OCI-LY7 (cell line): Measurements from ENCODE around the gene KCNMA1. TPM values are rescaled to one million over a fixed set of nuclear protein-coding genes. Genes with fewer than 3 reads are reported as not detected.

Experiments
- BruUV-seq: library from RNA; stranded (reverse); fragments of 400-500 nt; replicated peaks from 2 replicates; lab custom pipeline; 2021; lab: Mats Ljungman, UMichigan
- CTCF ChIA-PET: fragments of 300-600 bp; sonication (Branson Sonifier 250); formaldehyde crosslinking; loops from one replicate; lab custom pipeline; 2022; ENCODE audit warnings: antibody characterized with exemption; ENCODE audit not compliant: unreplicated experiment; lab: Charles Lee
- POLR2A ChIA-PET: fragments of 300-600 bp; sonication (Branson Sonifier 250); formaldehyde crosslinking; loops from one replicate; lab custom pipeline; 2022; ENCODE audit warnings: antibody characterized with exemption; lab: Charles Lee
- DNase-seq: peaks from one replicate; pipeline ENCODE4 v3.0.0-alpha.2; 2015; ENCODE audit warnings: low spot score
- H2AFZ ChIP-seq: fragments of 200-600 bp; sonication (generic), shearing (Covaris generic); 2 replicates; pipeline ENCODE4 v1.6.1; 2014; ENCODE audit warnings: mild to moderate bottlenecking, antibody characterized with exemption, low read length, moderate library complexity
- H3K27ac ChIP-seq: fragments of 200-600 bp; sonication (generic); 2 replicates; pipeline ENCODE4 v1.5.1; 2014; ENCODE audit warnings: mixed run types, low read depth, mild to moderate bottlenecking, moderate library complexity, low read length, inconsistent platforms; ENCODE audit not compliant: poor library complexity, severe bottlenecking
- H3K36me3 ChIP-seq: fragments of 200-600 bp; sonication (generic); 2 replicates; pipeline ENCODE4 v1.6.1; 2014; ENCODE audit warnings: mild to moderate bottlenecking, antibody characterized with exemption, low read length, moderate library complexity, mixed read lengths; ENCODE audit not compliant: insufficient read depth
- H3K4me1 ChIP-seq: fragments of 200-600 bp; sonication (generic); 2 replicates; pipeline ENCODE4 v1.5.1; 2014; ENCODE audit warnings: mild to moderate bottlenecking, low read length; ENCODE audit not compliant: insufficient read depth, poor library complexity, severe bottlenecking
- H3K4me2 ChIP-seq: fragments of 200-600 bp; sonication (generic); 2 replicates; pipeline ENCODE4 v1.6.1; 2014; ENCODE audit warnings: mild to moderate bottlenecking, low read length
- H3K4me3 ChIP-seq: fragments of 200-600 bp; sonication (generic); 2 replicates; pipeline ENCODE4 v1.5.1; 2014; ENCODE audit warnings: mild to moderate bottlenecking, low read depth, low read length; ENCODE audit not compliant: poor library complexity, severe bottlenecking
- H3K79me2 ChIP-seq: fragments of 200-600 bp; sonication (generic); 2 replicates; pipeline ENCODE4 v1.6.1; 2016; ENCODE audit warnings: low read depth, mild to moderate bottlenecking, low read length, moderate library complexity, mixed read lengths; ENCODE audit not compliant: insufficient read depth
- H3K9me2 ChIP-seq: fragments of 200-600 bp; sonication (generic); 2 replicates; pipeline ENCODE4 v1.6.1; 2016; ENCODE audit warnings: mild to moderate bottlenecking, low read length, mixed read lengths; ENCODE audit not compliant: insufficient read depth
- H3K9me3 ChIP-seq: fragments of 200-600 bp; sonication (generic); 2 replicates; pipeline ENCODE4 v1.6.1; 2014; ENCODE audit warnings: mild to moderate bottlenecking, mixed run types, low read length, mixed read lengths
- H4K20me1 ChIP-seq: fragments of 200-600 bp; sonication (generic); 2 replicates; pipeline ENCODE4 v1.6.1; 2014; ENCODE audit warnings: mild to moderate bottlenecking, antibody characterized with exemption, low read length, moderate library complexity, mixed read lengths; ENCODE audit not compliant: insufficient read depth
- EZH2phosphoT487 ChIP-seq: fragments of 200-600 bp; sonication (generic); IDR thresholded peaks from 2 replicates; pipeline ENCODE4 v1.6.1; 2018; ENCODE audit warnings: low read depth, borderline replicate concordance, mild to moderate bottlenecking, mixed run types, antibody characterized with exemption, low read length, moderate library complexity, mixed read lengths
- intact Hi-C: fragments of 100-400 bp; cut with micrococcal nuclease; formaldehyde crosslinking; loops from one replicate; pipeline ENCODE4 v1.10.0; 2022; ENCODE audit not compliant: unreplicated experiment
- total RNA-seq, 2 experiments: library from RNA; depleted of rRNA in 1 of 2; stranded (reverse); fragments of >200 nt in 1 of 2; shearing (Covaris generic) in 1 of 2; gene quantifications; 2 replicates each; pipeline ENCODE4 v1.2.3, GENCODE V29; 2014 to 2022
- TF ChIP-seq, protein P1 (sequence below): fragments of 200-600 bp; sonication (generic); conservative IDR thresholded peaks from 2 replicates; pipeline ENCODE4 v1.5.1; 2014; ENCODE audit warnings: mild to moderate bottlenecking, antibody characterized with exemption, low read length, moderate library complexity, mixed read lengths

KCNMA1 gene
- total RNA-seq, 2 experiments from 2014 or later = not detected

GRCh38 chr10:77204171-77204570, 433.4 kb downstream of the KCNMA1 start:
- ChIA-PET CTCF (no interaction called here), POLR2A (interaction anchor here (1.5 kb wide), 1 partner anchor 9 kb away, joined by 8 read pairs; no protein-coding TSS in a partner anchor)
- intact Hi-C loops = no loop called here
- no peaks in the 10 kb centered on the region for H3K9me3 ChIP-seq
- no peak overlapping the region for H2AFZ ChIP-seq
- TF ChIP-seq, protein P1, sequence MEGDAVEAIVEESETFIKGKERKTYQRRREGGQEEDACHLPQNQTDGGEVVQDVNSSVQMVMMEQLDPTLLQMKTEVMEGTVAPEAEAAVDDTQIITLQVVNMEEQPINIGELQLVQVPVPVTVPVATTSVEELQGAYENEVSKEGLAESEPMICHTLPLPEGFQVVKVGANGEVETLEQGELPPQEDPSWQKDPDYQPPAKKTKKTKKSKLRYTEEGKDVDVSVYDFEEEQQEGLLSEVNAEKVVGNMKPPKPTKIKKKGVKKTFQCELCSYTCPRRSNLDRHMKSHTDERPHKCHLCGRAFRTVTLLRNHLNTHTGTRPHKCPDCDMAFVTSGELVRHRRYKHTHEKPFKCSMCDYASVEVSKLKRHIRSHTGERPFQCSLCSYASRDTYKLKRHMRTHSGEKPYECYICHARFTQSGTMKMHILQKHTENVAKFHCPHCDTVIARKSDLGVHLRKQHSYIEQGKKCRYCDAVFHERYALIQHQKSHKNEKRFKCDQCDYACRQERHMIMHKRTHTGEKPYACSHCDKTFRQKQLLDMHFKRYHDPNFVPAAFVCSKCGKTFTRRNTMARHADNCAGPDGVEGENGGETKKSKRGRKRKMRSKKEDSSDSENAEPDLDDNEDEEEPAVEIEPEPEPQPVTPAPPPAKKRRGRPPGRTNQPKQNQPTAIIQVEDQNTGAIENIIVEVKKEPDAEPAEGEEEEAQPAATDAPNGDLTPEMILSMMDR = no peak
- TF ChIP-seq EZH2phosphoT487 = no peak
- H4K20me1 ChIP-seq = no peaks in the 10 kb centered on the region
- no peaks in the 10 kb centered on the region for H3K4me1 ChIP-seq
- no peaks in the 10 kb centered on the region for H3K36me3 ChIP-seq
- DNase-seq = no peak
- H3K4me3 ChIP-seq = no peak overlapping the region
- no peaks in the 10 kb centered on the region for H3K9me2 ChIP-seq
- H3K79me2 ChIP-seq = no peaks in the 10 kb centered on the region
- H3K4me2 ChIP-seq = no peak overlapping the region
- no TSS peak for BruUV-seq
- no peak overlapping the region for H3K27ac ChIP-seq

- Histone ChIP-seq H4K20me1 (no peaks in the 10 kb centered on the region), H3K36me3 (no peaks in the 10 kb centered on the region), H3K9me3 (no peaks in the 10 kb centered on the region), H3K9me2 (no peaks in the 10 kb centered on the region), H3K4me3 (no peak overlapping the region), H3K79me2 (no peaks in the 10 kb centered on the region), H3K4me1 (no peaks in the 10 kb centered on the region), H2AFZ (no peak overlapping the region), H3K4me2 (no peak overlapping the region), H3K27ac (no peak overlapping the region)
- ChIA-PET CTCF (no interaction called here), POLR2A (no interaction called here)
- intact Hi-C loops = no loop called here
- DNase-seq = no peak
- no TSS peak for BruUV-seq
- no peak for TF ChIP-seq EZH2phosphoT487
- TF ChIP-seq, protein P1 = no peak
Measured at GRCh38 chr10:77202857-77203256, 434.8 kb downstream of the KCNMA1 start.

- BruUV-seq = no TSS peak
- Histone ChIP-seq H3K36me3 (no peaks in the 10 kb centered on the region), H3K79me2 (no peaks in the 10 kb centered on the region), H2AFZ (no peak overlapping the region), H4K20me1 (no peaks in the 10 kb centered on the region), H3K4me2 (no peak overlapping the region), H3K27ac (no peak overlapping the region), H3K4me3 (no peak overlapping the region), H3K4me1 (no peaks in the 10 kb centered on the region), H3K9me2 (no peaks in the 10 kb centered on the region), H3K9me3 (no peaks in the 10 kb centered on the region)
- TF ChIP-seq, protein P1 = no peak
- no peak for TF ChIP-seq EZH2phosphoT487
- intact Hi-C loops = no loop called here
- DNase-seq = no peak
- CTCF ChIA-PET = interaction anchor here (0.6 kb wide), 1 partner anchor 381 kb away, joined by 3 read pairs; no protein-coding TSS in a partner anchor
- POLR2A ChIA-PET = no interaction called here
Measured at GRCh38 chr10:77201135-77202106, 436.2 kb downstream of the KCNMA1 start.
